AG04450 (cell line): Measurements from ENCODE around the gene TAF12. TPM values are rescaled to one million over a fixed set of nuclear protein-coding genes. Genes with fewer than 3 reads are reported as not detected.
"Not testable (repeated sequence)": the region's sequence is repeated elsewhere in the genome, so short reads cannot be mapped to it uniquely, and the experiment has no call there.

Source experiments
- CTCF ChIA-PET: fragments of 300-600, 350-600 bp; formaldehyde crosslinking; extraction: SDS; loops from one replicate; lab custom pipeline; 2022; ENCODE audit warnings: antibody characterized with exemption, inconsistent platforms; lab: Charles Lee
- POLR2A ChIA-PET: fragments of 350-600 bp; formaldehyde crosslinking; extraction: SDS; loops from one replicate; lab custom pipeline; 2021; ENCODE audit warnings: antibody characterized with exemption, inconsistent platforms; lab: Yijun Ruan, JAX
- DNase-seq: peaks from one replicate; pipeline ENCODE4 v3.0.0-alpha.2; 2011; ENCODE audit warnings: low read depth, low spot score
- H3K27ac ChIP-seq: one replicate; pipeline ENCODE4 v1.5.1; 2012; ENCODE audit warnings: low read depth, low read length, control low read depth
- H3K27me3 ChIP-seq: one replicate; pipeline ENCODE4 v1.6.0; 2012; ENCODE audit warnings: low read length; ENCODE audit not compliant: control insufficient read depth, insufficient read depth
- H3K4me3 ChIP-seq: 2 replicates; pipeline ENCODE4 v1.5.1; 2011; ENCODE audit warnings: mild to moderate bottlenecking, low read depth, low read length, control low read depth
- H3K9me3 ChIP-seq: 2 replicates; pipeline ENCODE4 v1.5.1; 2012; ENCODE audit warnings: low read length; ENCODE audit not compliant: control insufficient read depth, insufficient read depth
- CTCF ChIP-seq: IDR thresholded peaks from 2 replicates; pipeline ENCODE4 v1.5.1; 2011; ENCODE audit warnings: low read depth, low read length, control low read depth, inconsistent platforms
- polyA plus RNA-seq: library from polyadenylated mRNA; depleted of rRNA; stranded (reverse); fragments of >200 nt; gene quantifications from 2 replicates; pipeline ENCODE4 v1.2.3, GENCODE V29; 2011

Gene TAF12
- polyA plus RNA-seq, 1 experiment = 54.2 TPM

GRCh38 chr1:28591708-28592320, 51.1 kb downstream of the TAF12 start, which contains the start of gene RAB42:
TSS of gene RAB42 (plus strand) at chr1:28592265. CDS start at chr1:28592512, 247 bp downstream.
- ChIA-PET POLR2A (interaction anchor here (1.5 to 2.5 kb wide), 3 partner anchors 10 to 12 kb away, joined by 4 to 20 read pairs (median 17); no protein-coding TSS in a partner anchor), CTCF (no interaction called here)
- Histone ChIP-seq H3K27me3 (no peaks in the 10 kb centered on the region), H3K27ac (no peak within 1 kb of the TSS), H3K9me3 (no peaks in the 10 kb centered on the region; the same call in 1 of the 2 replicates), H3K4me3 (peak within 1 kb of the TSS; percentile 60)
- no peak for TF ChIP-seq CTCF
- DNase-seq = no peak

GRCh38 chr1:28586585-28587391, 56.1 kb downstream of the TAF12 start:
- DNase-seq, H3K9me3 ChIP-seq, CTCF ChIA-PET, H3K4me3 ChIP-seq, H3K27ac ChIP-seq, H3K27me3 ChIP-seq: not testable (repeated sequence)
- POLR2A ChIA-PET = interaction anchor here (0.6 kb wide), 1 partner anchor 348 kb away, joined by 5 read pairs; no protein-coding TSS in a partner anchor

- ChIA-PET POLR2A (interaction anchor here (0.5 to 3.9 kb wide), 48 partner anchors 8 to 1880 kb away, joined by 3 to 95 read pairs (median 4); partner anchors contain the start of genes ATP5IF1, MED18, PHACTR4 and RAB42), CTCF (interaction anchor here (0.5 to 2.3 kb wide), 8 partner anchors 14 to 334 kb away, joined by 3 to 11 read pairs (median 4); partner anchors contain the start of gene YTHDF2)
- Histone ChIP-seq H3K4me3 (peak overlapping the region; percentile 73), H3K27me3 (no peaks in the 10 kb centered on the region), H3K9me3 (no peaks in the 10 kb centered on the region; the same call in 1 of the 2 replicates), H3K27ac (peak overlapping the region; percentile 77)
- TF ChIP-seq CTCF = no peak
- DNase-seq = no peak
Measured at GRCh38 chr1:28582248-28582615, 60.6 kb downstream of the TAF12 start.

- TF ChIP-seq CTCF = peak; percentile 1; the same call in 1 of the 2 replicates
- ChIA-PET CTCF (interaction anchor here (0.6 to 2.3 kb wide), 8 partner anchors 15 to 333 kb away, joined by 3 to 11 read pairs (median 4); partner anchors contain the start of gene YTHDF2), POLR2A (interaction anchor here (0.5 to 3.9 kb wide), 51 partner anchors 9 to 1881 kb away, joined by 3 to 95 read pairs (median 4); partner anchors contain the start of genes ATP5IF1, MED18, PHACTR4 and RAB42)
- Histone ChIP-seq H3K4me3 (peak overlapping the region; percentile 73), H3K27me3 (no peaks in the 10 kb centered on the region), H3K9me3 (no peaks in the 10 kb centered on the region; the same call in 1 of the 2 replicates), H3K27ac (peak overlapping the region; percentile 77)
- peak; percentile 91 for DNase-seq
Measured at GRCh38 chr1:28581531-28582247, 61.2 kb downstream of the TAF12 start.
